ENCODE data around the gene GNAS. TPM values are rescaled to one million over a fixed set of nuclear protein-coding genes. Genes with fewer than 3 reads are reported as not detected.
A peak's percentile ranks its signal among the peaks of the same experiment; 100 is the strongest.

Gene GNAS
- total RNA-seq, 1 donor = 361 TPM

- no peak overlapping the region for H3K4me3 ChIP-seq (ENCODE audit: low read depth, low read length)
- no peak for DNase-seq (ENCODE audit: low read depth)
These were observed 30.8 kb downstream of the GNAS start for GRCh38 chr20:58883241-58883691.

GRCh38 chr20:58884966-58885365 is 32.5 kb downstream of the GNAS start:
- no peak overlapping the region for H3K4me3 ChIP-seq (ENCODE audit: low read depth, low read length)
- no peak for DNase-seq (ENCODE audit: low read depth)
- TF ChIP-seq CTCF (IDR thresholded peaks at IDR 0.05; ENCODE audit: insufficient read depth, low read depth, low read length) = no peak

More at GRCh38 chr20:58883241-58883691, 30.8 kb downstream of the GNAS start:
- TF ChIP-seq CTCF (IDR thresholded peaks at IDR 0.05; ENCODE audit: insufficient read depth, low read depth, low read length) = no peak

GRCh38 chr20:58886546-58886945 is 34.0 kb downstream of the GNAS start:
- no peak overlapping the region for H3K4me3 ChIP-seq (ENCODE audit: low read depth, low read length)
- no peak for DNase-seq (ENCODE audit: low read depth)
- TF ChIP-seq CTCF (IDR thresholded peaks at IDR 0.05; ENCODE audit: insufficient read depth, low read depth, low read length) = no peak

- H3K4me3 ChIP-seq (ENCODE audit: low read depth, low read length) = peak overlapping the region; percentile 77
- DNase-seq (ENCODE audit: low read depth) = no peak
- no peak for TF ChIP-seq CTCF (IDR thresholded peaks at IDR 0.05; ENCODE audit: insufficient read depth, low read depth, low read length)
These were observed 35.6 kb downstream of the GNAS start for GRCh38 chr20:58888103-58888502.

GRCh38 chr20:58888521-58889333 is 36.2 kb downstream of the GNAS start:
- peak overlapping the region; percentile 77 for H3K4me3 ChIP-seq (ENCODE audit: low read depth, low read length)
- peak; percentile 89 for DNase-seq (ENCODE audit: low read depth)
- TF ChIP-seq CTCF (IDR thresholded peaks at IDR 0.05; ENCODE audit: insufficient read depth, low read depth, low read length) = no peak

GRCh38 chr20:58889334-58889760 is 36.8 kb downstream of the GNAS start:
- TF ChIP-seq CTCF (IDR thresholded peaks at IDR 0.05; ENCODE audit: insufficient read depth, low read depth, low read length) = no peak
- H3K4me3 ChIP-seq (ENCODE audit: low read depth, low read length) = peak overlapping the region; percentile 77
- no peak for DNase-seq (ENCODE audit: low read depth)
